DND-41 (cell line): Measurements from ENCODE around the gene PRRG3.
"Not testable (repeated sequence)": the region's sequence is repeated elsewhere in the genome, so short reads cannot be mapped to it uniquely, and the experiment has no call there.

Experiments used
- ATAC-seq: fragments of 200-7000 bp; cut with Tn5 transposase; 3 replicates; pipeline ENCODE4 v1.9.1; 2021; ENCODE audit warnings: low read depth; ENCODE audit not compliant: insufficient read depth
- DNase-seq: peaks from one replicate; pipeline ENCODE4 v3.0.0-alpha.2; 2020
- H2AFZ ChIP-seq: 2 replicates; pipeline ENCODE4 v1.6.0; 2012; ENCODE audit warnings: low read depth, low read length
- H3K27ac ChIP-seq: 2 replicates; pipeline ENCODE4 v1.5.1; 2012; ENCODE audit warnings: low read length, inconsistent platforms
- H3K27me3 ChIP-seq: fragments of 200-600 bp; sonication (generic); 2 replicates; pipeline ENCODE4 v1.6.0; 2012; ENCODE audit warnings: low read length, mild to moderate bottlenecking, inconsistent platforms; ENCODE audit not compliant: insufficient read depth, poor library complexity
- H3K36me3 ChIP-seq: 2 replicates; pipeline ENCODE4 v1.5.1; 2012; ENCODE audit warnings: low read length, inconsistent platforms; ENCODE audit not compliant: insufficient read depth
- H3K4me1 ChIP-seq: 2 replicates; pipeline ENCODE4 v1.5.1; 2012; ENCODE audit warnings: mild to moderate bottlenecking, low read length; ENCODE audit not compliant: insufficient read depth
- H3K4me2 ChIP-seq: 2 replicates; pipeline ENCODE4 v1.6.0; 2012; ENCODE audit warnings: mild to moderate bottlenecking, moderate library complexity, low read length, inconsistent platforms; ENCODE audit not compliant: insufficient read depth
- H3K4me3 ChIP-seq, 2 experiments: fragments of 200-600 bp in 1 of 2; shearing (Covaris generic) in 1 of 2; 2 replicates each; pipeline ENCODE4 v1.5.1; 2012 to 2016; ENCODE audit warnings: inconsistent platforms in 2 of 2, low read length in 2 of 2, mild to moderate bottlenecking in 2 of 2, low read depth in 1 of 2, moderate library complexity in 1 of 2
- H3K79me2 ChIP-seq: 2 replicates; pipeline ENCODE4 v1.6.0; 2012; ENCODE audit warnings: low read length, inconsistent platforms; ENCODE audit not compliant: insufficient read depth
- H3K9ac ChIP-seq: 2 replicates; pipeline ENCODE4 v1.6.0; 2012; ENCODE audit warnings: low read depth, mild to moderate bottlenecking, inconsistent platforms, low read length, moderate library complexity
- H3K9me3 ChIP-seq: 2 replicates; pipeline ENCODE4 v1.5.1; 2012; ENCODE audit warnings: low read length, moderate library complexity, mild to moderate bottlenecking, inconsistent platforms; ENCODE audit not compliant: insufficient read depth, severe bottlenecking
- H4K20me1 ChIP-seq: 2 replicates; pipeline ENCODE4 v1.6.0; 2012; ENCODE audit warnings: low read length; ENCODE audit not compliant: insufficient read depth
- EZH2 ChIP-seq: IDR thresholded peaks from 3 replicates; pipeline ENCODE4 v1.6.1; 2012; ENCODE audit warnings: borderline replicate concordance, low read depth, mild to moderate bottlenecking, moderate library complexity, low read length, inconsistent platforms; ENCODE audit not compliant: severe bottlenecking
- TF ChIP-seq, protein P1 (sequence below): IDR thresholded peaks from 2 replicates; pipeline ENCODE4 v1.5.1; 2012; ENCODE audit warnings: borderline replicate concordance, low read length, moderate library complexity, mild to moderate bottlenecking; ENCODE audit not compliant: poor library complexity, severe bottlenecking; ENCODE audit errors: extremely low read depth

PRRG3 gene

DNA sequence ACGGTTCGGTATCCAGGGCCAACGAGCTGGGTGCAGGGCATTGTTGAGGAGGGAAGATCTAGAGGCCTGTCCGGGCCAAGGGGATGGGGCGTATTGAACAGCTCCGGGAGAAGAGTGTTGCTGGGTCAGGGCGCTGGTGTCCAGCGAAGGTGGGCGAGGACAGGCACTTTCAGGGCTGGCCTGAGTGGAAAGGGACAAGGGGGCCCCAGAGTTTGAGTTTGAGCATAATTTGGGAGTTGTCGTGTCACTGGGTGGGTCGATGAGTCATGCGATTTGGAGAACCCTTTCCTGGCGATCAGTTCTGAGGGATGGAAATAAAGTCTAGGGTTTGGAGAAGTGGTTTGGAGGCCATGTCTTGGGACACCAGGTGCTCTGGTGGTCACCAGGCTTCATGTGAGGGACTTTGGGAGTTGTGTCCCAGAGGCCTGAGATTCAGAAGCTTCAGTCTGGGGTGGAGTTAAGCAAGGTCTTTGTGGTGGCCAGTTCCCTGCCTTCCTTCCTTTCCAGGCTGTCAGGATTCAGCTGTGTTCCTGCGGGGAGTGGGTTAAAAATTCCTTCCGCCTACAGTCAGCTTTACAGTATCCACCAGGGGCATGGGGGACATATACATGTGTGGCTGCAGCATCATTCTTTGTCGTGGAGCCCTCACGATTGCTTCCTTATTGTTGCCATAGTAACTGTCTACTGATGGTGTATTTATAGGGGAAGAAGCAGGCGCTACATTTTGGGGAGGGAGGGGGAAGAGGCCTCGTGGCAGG, 504 bp downstream of the PRRG3 start:
- Histone ChIP-seq H3K36me3 (no peaks in the 10 kb centered on the region), H3K79me2 (no peaks in the 10 kb centered on the region), H3K27ac (no peak overlapping the region), H3K4me1 (no peaks in the 10 kb centered on the region), H3K4me2 (no peak overlapping the region), H3K9me3 (no peaks in the 10 kb centered on the region), H3K4me3 (no peak overlapping the region), H3K9ac (no peak overlapping the region), H2AFZ (no peak overlapping the region), H4K20me1 (no peaks in the 10 kb centered on the region), H3K27me3 (no peaks in the 10 kb centered on the region)
- TF ChIP-seq, protein P1, sequence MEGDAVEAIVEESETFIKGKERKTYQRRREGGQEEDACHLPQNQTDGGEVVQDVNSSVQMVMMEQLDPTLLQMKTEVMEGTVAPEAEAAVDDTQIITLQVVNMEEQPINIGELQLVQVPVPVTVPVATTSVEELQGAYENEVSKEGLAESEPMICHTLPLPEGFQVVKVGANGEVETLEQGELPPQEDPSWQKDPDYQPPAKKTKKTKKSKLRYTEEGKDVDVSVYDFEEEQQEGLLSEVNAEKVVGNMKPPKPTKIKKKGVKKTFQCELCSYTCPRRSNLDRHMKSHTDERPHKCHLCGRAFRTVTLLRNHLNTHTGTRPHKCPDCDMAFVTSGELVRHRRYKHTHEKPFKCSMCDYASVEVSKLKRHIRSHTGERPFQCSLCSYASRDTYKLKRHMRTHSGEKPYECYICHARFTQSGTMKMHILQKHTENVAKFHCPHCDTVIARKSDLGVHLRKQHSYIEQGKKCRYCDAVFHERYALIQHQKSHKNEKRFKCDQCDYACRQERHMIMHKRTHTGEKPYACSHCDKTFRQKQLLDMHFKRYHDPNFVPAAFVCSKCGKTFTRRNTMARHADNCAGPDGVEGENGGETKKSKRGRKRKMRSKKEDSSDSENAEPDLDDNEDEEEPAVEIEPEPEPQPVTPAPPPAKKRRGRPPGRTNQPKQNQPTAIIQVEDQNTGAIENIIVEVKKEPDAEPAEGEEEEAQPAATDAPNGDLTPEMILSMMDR, result no peak
- no peak for TF ChIP-seq EZH2
- no peak for DNase-seq
- no peak for ATAC-seq

DNA sequence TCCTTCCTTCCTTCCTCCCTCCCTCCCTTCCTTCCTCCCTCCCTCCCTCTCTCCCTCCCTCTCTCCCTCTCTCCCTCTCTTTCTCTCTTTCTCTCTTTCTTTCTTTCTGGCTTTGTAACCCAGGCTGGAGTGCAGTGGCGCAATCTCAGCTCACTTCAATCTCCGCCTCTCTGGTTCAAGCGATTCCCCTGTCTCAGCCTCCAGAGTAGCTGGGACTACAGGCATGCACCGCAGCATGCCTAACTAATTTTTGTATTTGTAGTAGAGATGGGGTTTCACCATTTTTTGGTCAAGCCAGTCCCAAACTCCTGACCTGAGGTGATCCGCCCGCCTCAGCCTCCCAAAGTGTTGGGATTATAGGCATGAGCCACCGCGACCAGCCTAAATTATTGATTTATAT, 1.8 kb downstream of the PRRG3 start:
- not testable (repeated sequence) for H3K36me3 ChIP-seq, DNase-seq, ATAC-seq, H4K20me1 ChIP-seq, H3K4me3 ChIP-seq, H3K4me2 ChIP-seq, H2AFZ ChIP-seq, H3K9ac ChIP-seq, H3K79me2 ChIP-seq, H3K9me3 ChIP-seq, H3K27me3 ChIP-seq, H3K4me1 ChIP-seq, H3K27ac ChIP-seq

DNA sequence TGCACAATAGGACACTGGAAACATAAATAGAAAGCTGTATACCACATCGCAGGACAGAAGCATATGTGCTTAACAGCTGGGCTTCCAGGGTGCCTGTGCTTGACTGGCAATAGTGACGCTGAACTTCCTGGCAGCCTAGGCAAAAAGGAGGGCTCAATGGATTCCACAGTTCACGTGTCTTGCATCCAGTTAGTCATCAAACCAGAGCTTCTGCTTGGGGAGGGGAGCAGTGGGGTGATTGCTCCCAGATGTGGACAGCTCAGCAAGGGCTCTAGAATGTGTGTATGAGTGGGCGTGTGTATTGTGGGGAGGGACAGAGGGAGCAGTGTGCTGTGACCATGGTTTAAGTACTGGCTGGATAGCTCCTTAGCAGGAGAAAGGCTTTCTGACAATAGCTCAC, 2.3 kb downstream of the PRRG3 start:
- no peak for TF ChIP-seq EZH2
- TF ChIP-seq, protein P1, result no peak
- H3K9ac ChIP-seq, result no peak overlapping the region
- H3K9me3 ChIP-seq, result no peaks in the 10 kb centered on the region
- H3K36me3 ChIP-seq, result no peaks in the 10 kb centered on the region
- H3K27ac ChIP-seq, result no peak overlapping the region
- H3K4me1 ChIP-seq, result no peaks in the 10 kb centered on the region
- ATAC-seq (no peak), DNase-seq (no peak)
- no peak overlapping the region for H3K4me3 ChIP-seq
- H3K79me2 ChIP-seq, result no peaks in the 10 kb centered on the region
- no peak overlapping the region for H2AFZ ChIP-seq
- no peaks in the 10 kb centered on the region for H3K27me3 ChIP-seq
- no peaks in the 10 kb centered on the region for H4K20me1 ChIP-seq
- no peak overlapping the region for H3K4me2 ChIP-seq

DNA sequence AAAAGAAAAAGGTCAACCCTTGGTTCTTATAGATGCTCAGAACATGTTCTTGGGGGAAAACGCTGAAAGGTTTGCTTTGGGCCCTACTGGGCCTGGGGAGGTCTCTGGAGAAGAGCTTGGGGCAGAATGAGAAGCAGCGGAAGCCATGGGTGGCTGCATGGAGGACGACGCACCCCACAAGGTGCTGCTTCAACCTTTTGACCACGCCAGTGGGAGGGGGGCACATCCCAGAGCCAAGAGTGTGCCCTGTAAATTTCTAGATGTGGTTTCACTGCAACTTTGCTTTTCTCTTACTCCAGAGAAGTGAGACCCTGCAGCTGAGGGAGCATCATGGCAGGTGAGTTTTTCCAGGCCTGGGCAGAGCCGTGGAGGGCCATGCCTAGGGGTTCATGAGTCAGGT, 3.2 kb downstream of the PRRG3 start:
- Histone ChIP-seq H3K36me3 (no peaks in the 10 kb centered on the region), H3K27me3 (no peaks in the 10 kb centered on the region), H3K4me1 (no peaks in the 10 kb centered on the region), H3K79me2 (no peaks in the 10 kb centered on the region), H3K27ac (no peak overlapping the region), H3K9ac (no peak overlapping the region), H3K4me2 (no peak overlapping the region), H4K20me1 (no peaks in the 10 kb centered on the region), H2AFZ (no peak overlapping the region), H3K9me3 (no peaks in the 10 kb centered on the region), H3K4me3 (no peak overlapping the region)
- DNase-seq, result no peak
- TF ChIP-seq EZH2, result no peak
- TF ChIP-seq, protein P1, result no peak
- no peak for ATAC-seq
